Fibroblast of the aortic adventitia (primary cell): ENCODE data around the gene LRMDA. TPM values are rescaled to one million over a fixed set of nuclear protein-coding genes. Genes with fewer than 3 reads are reported as not detected.

ENCODE experiments used
- DNase-seq: peaks from one replicate; pipeline ENCODE4 v3.0.0-alpha.2; 2010; ENCODE audit warnings: low read depth
- H3K4me3 ChIP-seq: 2 replicates; pipeline ENCODE4 v1.5.1; 2011; ENCODE audit warnings: low read depth, mild to moderate bottlenecking, control low read depth, low read length, moderate library complexity
- CTCF ChIP-seq: IDR thresholded peaks from 2 replicates; pipeline ENCODE4 v1.5.1; 2011; ENCODE audit warnings: mild to moderate bottlenecking, low read length, control low read depth, inconsistent platforms; ENCODE audit not compliant: insufficient read depth
- total RNA-seq: library from RNA; depleted of rRNA; stranded (reverse); fragments of >200 nt; gene quantifications from 2 replicates; pipeline ENCODE4 v1.2.3, GENCODE V29; 2012; ENCODE audit warnings: low replicate concordance

LRMDA gene
- total RNA-seq, 1 donor = 6.3 TPM

GRCh38 chr10:75652146-75652740, 220.8 kb downstream of the LRMDA start:
- DNase-seq = peak; percentile 84
- H3K4me3 ChIP-seq = no peak overlapping the region
- no peak for TF ChIP-seq CTCF

- DNase-seq = no peak
Measured at GRCh38 chr10:75653761-75654160, 222.3 kb downstream of the LRMDA start.

GRCh38 chr10:75654171-75654771, 222.8 kb downstream of the LRMDA start:
- no peak for TF ChIP-seq CTCF
- H3K4me3 ChIP-seq = no peak overlapping the region
- DNase-seq = peak; percentile 89

More at GRCh38 chr10:75653761-75654160, 222.3 kb downstream of the LRMDA start:
- no peak overlapping the region for H3K4me3 ChIP-seq
- no peak for TF ChIP-seq CTCF

- H3K4me3 ChIP-seq = no peak overlapping the region
- no peak for TF ChIP-seq CTCF
- DNase-seq = peak; percentile 83
Measured at GRCh38 chr10:75654772-75655171, 223.3 kb downstream of the LRMDA start.

GRCh38 chr10:75655791-75656451, 224.5 kb downstream of the LRMDA start:
- peak; percentile 93 for DNase-seq
- no peak overlapping the region for H3K4me3 ChIP-seq
- no peak for TF ChIP-seq CTCF

- no peak for TF ChIP-seq CTCF
- DNase-seq = no peak
- H3K4me3 ChIP-seq = no peak overlapping the region
Measured at GRCh38 chr10:75657351-75657750, 225.9 kb downstream of the LRMDA start.
